RPMI7951 (cell line): Measurements from ENCODE around the gene TYK2. TPM values are rescaled to one million over a fixed set of nuclear protein-coding genes. Genes with fewer than 3 reads are reported as not detected.
"Not testable (repeated sequence)": the region's sequence is repeated elsewhere in the genome, so short reads cannot be mapped to it uniquely, and the experiment has no call there.

ENCODE experiments used
- DNase-seq: peaks from one replicate; pipeline ENCODE4 v3.0.0-alpha.2; 2012; ENCODE audit warnings: low read depth
- total RNA-seq: library from RNA; depleted of rRNA; stranded (reverse); fragments of >200 nt; shearing (Covaris generic); gene quantifications from 2 replicates; pipeline ENCODE4 v1.2.3, GENCODE V29; 2014

Gene TYK2
- total RNA-seq, 1 experiment from 2014 or later, result 44.6 TPM

DNA sequence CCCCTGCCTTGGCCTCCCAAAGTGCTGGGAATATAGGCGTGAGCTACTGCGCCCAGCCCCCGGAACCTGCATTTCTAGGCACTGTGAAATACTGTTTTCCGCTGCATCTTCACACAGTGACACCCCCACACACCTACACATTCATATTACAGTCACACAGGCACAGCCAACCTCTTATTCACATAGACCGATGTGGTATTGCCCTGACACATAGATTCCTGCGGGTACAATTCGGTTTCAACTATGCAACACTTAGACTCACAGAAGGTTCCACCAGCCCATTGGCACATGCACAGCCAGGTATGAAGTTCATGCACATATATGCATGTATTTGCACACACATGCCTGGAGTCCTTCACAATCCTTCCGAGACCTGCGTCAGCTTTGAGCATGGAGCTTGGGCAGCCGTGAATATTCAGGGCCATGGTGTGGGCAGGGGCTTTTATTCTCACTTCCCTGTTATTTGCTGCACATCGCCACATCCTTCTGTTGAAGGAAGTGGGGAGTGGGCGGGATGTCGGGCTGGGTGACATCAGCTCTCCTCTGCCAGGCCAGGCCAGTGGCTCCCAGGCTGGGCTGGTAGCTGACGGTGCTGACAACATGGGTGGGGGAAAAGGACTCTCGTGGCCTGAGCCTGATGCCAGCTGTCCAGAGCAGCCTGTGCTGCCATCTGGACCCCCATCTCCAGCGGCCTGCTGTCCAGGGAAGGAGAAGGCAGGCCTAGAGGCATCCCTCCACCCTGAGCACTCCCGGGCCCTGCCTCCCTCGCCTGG is 28.3 kb upstream of the TYK2 start:
- DNase-seq, result no peak

DNA sequence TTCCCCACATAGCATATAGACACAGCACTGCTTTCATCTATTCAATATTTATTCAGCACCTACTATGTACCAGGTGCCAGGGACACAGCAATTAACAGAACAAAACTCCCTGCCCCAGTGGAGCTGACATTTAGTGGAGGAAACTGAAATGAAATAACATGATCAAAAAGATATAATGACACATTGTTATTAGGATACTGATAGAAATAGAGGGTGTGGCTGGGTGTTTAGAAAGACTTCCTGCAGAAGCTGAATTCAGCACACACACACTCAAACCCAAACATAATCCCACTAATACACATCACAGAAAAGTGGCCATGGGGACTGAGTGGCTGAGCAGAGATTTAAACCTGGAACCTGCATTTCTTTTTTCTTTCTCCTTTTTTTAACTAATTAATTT is 26.7 kb upstream of the TYK2 start:
- no peak for DNase-seq

DNA sequence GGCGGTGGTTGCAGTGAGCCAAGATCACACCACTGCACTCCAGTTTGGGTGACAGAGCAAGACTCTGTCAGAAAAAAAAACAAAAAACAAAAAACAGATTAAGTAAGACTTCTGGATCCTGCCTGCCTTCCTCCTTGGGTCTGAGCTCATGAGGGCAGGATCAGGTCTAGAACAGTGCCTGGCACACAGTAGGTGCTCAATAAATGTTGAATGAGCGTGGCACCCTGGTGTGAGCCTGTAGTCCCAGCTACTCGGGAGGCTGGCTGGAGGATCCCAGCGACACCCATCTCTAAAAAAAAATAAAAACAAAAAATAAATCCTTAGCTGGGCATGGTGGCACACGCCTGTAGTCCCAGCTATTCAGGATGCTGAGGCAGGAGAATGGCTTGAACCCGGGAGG is 25.8 kb upstream of the TYK2 start:
- DNase-seq, result no peak

DNA sequence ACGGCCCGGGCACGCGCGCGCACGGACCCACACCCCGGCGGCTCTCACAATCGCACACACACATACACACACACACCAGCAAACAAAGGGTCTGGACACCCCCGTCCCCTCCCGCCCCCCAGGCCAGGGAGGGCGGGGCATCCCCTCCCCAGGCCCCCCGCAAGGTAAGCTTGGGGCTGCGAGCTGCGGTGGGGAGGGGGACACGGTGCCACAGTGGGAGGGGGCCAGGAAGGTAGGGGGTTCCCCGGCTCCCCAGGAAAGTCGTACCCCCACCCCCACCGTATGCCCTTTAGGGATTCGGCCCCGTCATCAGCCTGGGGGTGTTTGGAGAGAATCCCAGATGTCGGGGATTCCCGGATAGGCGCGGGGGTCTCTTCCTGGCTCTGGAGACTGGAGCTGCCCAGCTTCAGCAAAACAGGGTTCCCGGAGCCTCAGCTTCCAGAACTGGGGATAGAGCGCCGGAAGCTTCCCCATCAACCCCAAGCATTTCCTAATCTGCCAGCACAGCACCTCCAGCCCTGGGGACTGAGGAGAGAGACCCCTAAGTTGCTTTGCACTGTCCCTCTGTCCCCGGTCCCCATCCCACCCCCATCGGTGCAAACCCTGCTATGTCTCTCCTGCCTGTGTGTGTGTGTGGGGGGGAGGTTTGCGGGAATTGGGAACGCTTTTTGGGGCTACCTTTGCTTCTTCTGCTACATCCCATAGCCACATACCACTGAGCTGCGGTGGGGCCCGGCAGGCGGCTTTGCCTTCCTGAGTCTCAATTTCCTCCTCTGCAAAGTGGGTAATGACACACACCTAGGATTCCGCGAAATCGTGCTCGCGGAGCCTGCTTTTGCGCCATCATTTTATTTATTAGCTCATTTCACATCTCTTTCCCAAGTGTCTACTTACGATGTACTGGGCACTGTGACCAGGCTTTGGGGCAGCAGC is 24.8 kb upstream of the TYK2 start:
- DNase-seq, result no peak

DNA sequence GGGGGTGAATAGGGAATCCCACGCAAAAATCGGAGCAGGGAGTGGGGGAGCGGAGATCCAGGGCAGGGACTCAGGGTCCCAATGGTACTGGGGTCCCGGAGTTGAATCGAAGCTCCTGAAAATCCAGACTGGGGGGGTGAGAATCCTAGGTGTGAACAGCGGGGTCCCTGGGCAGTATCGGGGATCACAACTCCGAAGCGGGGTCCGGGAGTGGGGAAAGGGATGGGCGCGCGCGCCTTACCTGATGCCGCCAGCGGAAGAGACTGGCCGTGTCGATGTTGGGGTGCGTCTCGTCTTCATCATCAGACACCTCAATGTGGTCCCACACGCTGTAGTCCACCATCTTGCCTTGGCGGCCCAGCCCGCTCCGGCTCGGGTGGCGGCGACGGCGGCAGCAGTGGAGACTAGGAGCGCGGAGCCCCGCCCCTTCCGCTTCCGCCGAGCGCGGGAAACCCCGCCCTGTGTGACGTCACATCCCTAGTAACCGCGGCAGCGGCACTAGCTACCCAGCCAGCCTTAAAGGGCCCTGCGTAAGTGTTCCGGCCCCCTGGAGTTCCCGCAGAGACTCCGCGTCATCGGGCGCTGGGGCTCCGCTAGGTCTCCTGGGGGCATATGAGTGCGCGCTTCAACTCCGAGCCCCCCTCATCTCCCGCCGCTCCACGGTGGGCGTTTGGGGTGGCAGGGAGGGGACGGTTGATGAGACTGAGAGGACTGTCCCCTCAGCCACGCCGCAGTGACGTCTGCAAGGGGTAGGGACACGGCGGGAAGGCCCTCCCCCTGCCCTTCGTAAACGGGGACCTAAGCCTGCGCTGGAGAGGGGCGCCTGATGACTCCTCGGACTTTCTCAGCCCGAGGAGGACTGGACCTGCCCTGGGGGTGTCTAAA is 23.0 kb upstream of the TYK2 start, which contains the start of gene CDC37:
TSS of gene CDC37 (minus strand) at position 406 of the 885 bp plus-strand sequence. CDS start at position 343, 63 bp downstream.
- DNase-seq, result peak; percentile 93

DNA sequence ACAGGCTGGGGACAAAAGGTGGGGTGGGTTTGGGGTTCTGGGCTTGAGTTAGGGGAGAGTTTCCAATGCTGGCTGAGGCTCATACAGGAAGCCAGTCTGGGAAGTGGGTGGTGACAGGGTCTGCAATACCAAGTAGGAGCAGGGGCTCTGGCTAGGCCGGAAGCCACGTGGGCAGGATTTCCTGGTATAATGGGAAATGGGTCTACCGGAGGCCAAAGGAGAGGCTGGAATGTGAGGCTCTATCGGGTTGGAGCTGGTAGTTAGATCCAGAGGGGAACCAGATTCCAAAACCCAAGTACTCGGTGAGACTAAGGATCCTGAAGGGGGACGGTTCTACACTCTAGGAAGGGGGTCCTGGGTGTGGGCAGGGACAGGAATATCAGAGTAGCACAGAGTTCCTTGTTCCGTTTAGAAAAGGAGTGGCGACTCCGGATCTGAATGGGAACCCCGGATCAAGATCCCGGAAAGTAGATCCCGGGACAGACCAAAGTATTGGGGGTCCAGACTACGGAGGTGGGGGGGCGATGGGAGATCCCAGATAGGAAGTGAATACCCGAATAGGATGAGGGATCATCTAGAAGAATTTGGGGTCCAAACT is 22.2 kb upstream of the TYK2 start:
- peak; percentile 39 for DNase-seq

DNA sequence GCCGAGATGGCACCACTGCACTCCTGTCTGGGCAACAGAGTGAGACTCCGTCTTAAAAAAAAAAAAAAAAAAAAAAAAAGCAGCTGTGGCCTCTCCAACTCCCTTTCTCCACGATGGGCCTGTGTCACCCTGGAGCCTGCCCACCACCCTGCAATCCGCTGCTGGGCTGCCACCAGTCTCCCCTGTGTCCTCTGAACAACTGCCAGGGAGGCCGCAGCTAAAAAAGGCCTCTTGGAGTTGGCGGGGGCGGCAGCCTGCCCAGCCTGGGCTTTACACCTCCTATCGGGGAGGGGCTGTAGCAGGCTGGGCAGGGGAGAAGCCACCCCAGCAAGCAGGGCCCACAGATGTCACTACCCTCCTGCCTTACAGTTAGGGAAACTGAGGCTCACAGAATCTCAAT is 19.5 kb upstream of the TYK2 start:
- no peak for DNase-seq

DNA sequence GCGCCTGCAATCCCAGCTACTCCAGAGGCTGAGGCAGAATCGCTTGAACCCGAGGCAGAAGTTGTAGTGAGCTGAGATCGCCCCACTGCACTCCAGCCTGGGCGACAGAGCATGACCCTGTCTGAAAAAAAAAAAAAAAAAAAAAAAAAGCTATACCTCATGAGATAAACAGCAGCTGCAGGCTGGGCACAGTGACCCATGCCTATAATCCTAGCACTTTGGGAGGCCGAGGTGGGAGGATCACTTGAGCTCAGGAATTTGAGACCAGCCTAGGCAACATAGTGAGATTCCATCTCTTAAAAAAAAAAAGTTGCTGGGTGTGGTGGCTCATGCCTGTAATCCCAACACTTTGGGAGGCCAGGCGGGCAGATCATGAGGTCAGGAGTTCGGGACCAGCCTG is 19.0 kb upstream of the TYK2 start:
- not testable (repeated sequence) for DNase-seq

DNA sequence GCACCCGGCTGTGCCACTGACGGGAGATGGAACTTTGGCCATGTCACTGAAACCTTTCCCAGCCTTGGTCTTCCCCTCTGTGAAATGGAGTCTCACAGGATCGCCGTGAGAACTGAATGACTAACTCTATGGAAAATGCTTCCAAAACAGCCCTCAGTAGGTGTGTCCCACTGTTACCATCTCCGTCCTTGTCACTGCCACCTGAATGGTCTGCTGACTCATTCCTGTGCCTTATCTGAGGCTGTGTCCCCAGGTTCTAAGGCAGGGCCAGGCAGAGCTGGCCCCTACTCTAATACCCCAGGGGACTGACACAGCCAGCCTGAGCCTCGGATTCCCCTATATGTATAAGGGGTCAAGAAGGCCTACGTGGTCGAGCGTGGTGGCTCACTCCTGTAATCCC is 18.4 kb upstream of the TYK2 start:
- no peak for DNase-seq

DNA sequence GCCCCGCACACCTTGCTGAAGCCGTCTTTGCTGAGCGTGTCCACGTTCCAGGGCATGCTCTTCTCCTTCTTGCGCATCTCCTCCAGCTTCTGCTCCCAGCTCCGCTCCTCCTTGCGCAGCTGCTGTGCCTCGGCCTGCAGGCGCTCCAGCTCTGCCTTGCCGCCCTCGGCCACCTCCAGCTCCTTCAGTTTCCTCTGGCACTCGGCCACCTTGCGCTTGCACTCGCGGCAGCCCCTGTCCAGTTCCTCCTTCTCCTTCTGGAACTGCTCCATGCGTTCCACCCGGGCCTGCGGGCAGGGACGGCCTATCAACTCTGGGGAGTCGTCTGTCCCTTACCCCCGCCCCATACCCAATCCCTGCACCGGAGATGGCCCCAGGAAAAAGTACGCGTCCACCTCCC is 15.5 kb upstream of the TYK2 start:
- DNase-seq, result no peak

DNA sequence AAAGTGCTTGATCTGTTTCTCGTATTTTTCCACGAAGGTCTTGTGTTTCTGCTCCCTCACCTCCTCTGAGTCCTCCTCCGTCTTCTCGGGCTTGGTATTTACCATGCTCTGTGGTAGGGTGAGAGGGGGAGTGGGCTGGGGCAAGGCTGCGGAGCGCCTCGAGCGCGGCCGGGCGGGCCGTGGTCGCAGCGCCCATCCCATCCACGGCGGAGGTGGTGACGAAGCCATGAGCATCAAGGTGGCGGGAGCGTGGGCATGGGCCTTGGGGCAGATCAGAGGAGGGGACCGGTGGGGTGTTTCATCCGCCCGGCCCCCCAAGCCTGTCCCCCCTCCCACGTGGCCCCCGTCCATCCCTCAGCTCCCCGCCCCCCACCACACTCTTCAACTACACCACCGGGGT is 15.1 kb upstream of the TYK2 start:
- DNase-seq, result no peak

DNA sequence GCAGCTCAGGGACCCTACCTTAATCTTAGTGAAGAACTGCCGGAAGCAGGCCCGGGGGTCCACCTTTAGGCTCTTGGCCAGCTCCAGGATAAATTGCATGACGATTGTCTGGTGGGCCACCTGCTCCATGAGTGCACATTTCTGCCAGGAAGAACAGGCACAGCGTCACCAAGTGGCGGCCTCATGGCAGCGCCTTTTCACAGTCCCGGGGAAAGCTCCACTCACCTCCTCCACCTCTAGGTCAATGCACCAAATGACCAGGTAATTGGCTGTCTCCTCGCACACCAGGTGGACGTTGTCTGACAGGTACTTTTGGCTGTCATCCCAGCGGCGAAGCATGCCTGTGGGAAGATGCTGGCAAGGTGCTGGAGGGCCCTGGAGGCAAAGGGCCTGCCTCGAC is 14.6 kb upstream of the TYK2 start:
- DNase-seq, result no peak

DNA sequence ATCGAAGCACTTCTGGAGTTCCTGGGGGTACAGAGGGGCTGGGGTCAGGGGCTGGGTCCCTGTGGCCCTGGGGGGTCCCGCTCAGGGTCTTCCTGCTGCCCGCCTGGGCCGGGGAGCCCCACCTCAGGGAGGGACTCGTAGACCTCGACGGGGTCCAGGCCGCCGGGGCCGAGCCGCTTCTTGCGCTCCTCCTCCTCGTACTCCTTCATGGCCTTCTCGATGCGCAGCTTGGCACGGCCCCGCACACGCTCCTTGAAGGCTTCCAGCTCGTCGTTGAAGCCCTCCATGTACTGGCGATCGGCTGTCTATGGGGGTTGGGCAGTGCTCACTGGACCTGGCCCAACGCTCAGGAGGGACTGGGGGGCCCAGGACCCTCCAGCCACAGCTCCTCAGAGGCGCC is 12.8 kb upstream of the TYK2 start:
- DNase-seq, result no peak

DNA sequence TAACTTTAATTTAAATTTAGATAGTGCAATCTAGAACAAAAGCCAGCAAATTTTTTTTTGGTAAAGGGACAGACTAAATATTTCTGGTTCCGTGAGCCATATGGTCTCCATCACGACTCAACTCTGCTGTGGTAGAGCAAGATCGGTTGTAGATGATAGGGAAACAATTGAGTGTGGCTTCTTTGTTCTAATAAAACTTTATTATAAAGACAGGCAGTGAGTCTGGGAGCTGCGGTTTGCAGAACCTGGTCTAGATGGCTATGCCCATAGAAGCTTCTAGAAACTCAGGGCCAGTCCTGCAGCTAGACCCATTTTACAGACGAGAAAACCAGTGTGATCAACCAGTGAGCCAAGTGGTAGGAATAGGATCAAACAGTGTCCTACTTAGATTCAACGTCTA is 11.7 kb upstream of the TYK2 start:
- DNase-seq, result no peak

DNA sequence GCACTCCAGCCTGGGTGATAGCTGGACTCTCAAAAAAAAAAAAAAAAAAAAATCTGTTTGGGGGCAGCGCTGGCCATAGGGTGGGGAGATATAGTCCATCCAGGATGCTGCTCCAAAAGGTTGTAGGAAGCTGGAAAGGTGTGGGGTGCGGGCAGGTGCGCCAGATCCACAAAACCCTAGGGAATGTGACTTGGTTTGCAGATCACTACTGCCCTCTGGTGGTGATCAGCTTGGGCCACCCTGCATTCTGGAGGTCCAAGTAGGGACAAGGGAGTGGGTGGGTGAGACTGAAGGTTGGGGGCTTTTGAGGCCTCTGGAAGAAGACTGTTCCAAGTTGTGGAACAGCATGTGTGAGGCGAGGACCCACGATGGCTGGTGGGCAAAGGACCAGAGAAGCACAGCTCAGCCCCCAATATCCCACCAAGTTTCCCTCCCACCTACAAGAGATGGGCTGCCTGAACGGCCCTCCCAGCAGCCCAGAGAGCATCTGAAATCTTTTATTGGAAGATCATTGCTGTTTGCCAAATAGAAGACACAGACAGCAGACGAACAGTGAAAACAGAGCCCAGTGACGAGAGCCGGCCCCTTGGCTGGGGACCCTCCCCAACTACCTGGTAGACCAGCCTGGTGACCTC is 10.4 kb upstream of the TYK2 start:
- peak; percentile 56 for DNase-seq

DNA sequence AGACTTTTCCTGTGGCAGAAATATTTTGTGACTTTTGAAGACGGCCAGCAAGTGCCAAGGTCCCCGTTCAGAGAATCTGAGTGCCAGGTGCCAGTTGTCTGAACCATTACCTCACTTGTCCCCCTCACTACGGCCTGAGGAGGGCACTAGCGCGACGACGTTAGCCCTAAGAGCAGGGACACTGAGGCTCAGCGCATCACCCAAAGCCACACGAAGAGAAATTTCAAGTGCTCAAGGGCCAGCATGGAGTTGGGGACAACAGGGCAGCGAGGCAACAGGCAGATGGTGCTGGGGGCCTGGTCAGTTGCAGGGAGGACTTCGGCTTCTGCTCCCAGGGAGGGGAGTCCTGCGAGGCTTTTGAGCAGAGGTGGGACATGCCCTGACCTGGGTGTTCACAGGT is 9.5 kb upstream of the TYK2 start:
- no peak for DNase-seq

DNA sequence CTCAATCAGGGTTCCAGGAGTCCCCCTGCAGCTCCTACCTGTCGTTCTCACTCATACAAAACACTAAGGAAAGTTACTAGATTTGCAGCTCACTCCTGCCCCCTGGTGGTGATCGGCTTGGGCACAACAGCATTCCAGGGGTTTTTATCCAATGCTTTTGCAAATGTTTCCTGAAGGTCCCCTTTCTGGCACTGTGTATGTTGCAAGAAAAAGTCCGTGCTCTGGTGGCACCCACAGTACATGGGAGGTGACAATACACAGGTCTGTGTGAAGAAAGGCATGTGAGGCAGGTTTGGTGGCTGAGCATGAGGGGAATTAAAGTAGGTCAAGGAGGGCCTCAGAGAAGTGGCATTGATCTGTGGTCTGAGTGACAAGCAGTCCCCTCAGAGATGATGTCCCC is 8.6 kb upstream of the TYK2 start:
- peak; percentile 72 for DNase-seq

DNA sequence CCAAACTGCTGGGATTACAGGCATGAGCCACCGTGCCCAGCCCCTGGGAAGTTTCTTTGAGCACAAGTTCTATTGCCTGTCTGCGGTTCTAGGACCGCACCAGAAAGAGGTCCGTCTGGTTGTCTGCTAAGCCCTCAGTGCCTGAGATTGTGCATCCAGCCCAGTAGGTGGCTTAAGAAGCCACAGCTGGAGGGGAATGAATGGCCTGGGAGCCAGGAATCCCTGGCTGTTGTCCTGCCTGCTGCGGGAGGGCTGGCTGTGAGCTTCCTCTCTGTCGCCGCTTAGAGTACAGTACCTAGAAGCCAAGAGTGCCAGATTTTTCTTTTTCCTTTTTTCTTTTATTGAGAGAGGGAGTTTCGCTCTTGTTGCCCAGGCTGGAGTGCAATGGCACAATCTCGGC is 4.2 kb upstream of the TYK2 start:
- DNase-seq, result no peak

DNA sequence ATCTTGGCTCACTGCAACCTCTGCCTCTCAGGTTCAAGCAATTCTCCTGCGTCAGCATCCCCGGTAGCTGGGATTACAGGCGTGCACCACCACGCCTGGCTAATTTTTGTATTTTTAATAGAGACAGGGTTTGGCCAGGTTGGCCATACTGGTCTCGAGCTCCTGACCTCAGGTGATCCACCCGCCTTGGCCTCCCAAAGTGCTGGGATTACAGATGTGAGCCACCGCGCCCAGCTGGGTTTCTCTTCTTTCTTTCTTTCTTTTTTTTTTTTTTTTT is 2.8 kb upstream of the TYK2 start:
- DNase-seq, result not testable (repeated sequence)

DNA sequence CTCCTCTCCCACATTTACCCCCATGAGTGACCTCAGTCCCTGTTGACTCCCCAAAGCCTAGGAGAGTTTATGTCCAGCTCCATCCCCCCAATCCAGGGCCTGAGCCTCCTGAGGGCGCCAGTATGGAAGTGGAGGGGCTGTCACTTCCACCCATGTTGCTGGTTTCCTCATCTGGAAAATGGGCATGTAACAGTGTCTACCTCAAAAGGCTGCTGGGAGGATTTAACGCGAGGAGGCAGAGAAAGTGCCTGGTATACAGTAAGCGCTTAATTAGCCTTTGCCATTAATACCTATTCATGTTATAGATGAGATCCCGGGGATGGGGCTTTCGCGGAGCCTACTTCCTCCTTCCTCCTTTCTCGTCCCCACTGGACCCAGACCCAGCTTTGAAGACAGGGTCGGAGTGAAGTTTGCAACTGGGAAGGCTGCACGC is 476 bp downstream of the TYK2 start:
- DNase-seq, result no peak

DNA sequence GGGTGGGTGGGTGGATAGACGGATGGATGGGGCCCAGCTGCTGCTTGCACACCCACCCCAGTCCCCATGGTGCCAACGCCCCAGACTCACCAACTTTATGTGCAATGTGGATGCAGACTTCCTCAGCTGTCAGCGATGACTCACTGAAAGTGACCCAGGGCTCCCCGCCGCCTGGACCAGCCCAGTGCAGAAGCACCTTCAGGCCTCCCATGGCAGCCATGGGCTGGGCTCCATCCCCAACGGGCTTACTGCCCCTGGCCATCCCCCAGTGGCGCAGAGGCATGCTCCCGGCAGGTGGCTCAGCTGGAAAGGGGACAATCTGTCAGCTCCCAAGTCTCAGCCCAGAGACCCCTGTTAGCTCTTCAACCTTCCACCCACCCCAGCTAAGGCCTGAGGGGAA is 2.2 kb downstream of the TYK2 start:
- DNase-seq, result no peak
